ENCODE data around the gene RAD54L.
"Not testable (repeated sequence)": the region's sequence is repeated elsewhere in the genome, so short reads cannot be mapped to it uniquely, and the experiment has no call there.

RAD54L gene

GRCh38 chr1:46247436-46248121, at the start of gene RAD54L:
Gene RAD54L, plus strand, starts transcription at chr1:46247763. Its CDS starts 643 bp downstream, at chr1:46248406.
- peak; percentile 96 to 99 (median 98) for DNase-seq

DNA sequence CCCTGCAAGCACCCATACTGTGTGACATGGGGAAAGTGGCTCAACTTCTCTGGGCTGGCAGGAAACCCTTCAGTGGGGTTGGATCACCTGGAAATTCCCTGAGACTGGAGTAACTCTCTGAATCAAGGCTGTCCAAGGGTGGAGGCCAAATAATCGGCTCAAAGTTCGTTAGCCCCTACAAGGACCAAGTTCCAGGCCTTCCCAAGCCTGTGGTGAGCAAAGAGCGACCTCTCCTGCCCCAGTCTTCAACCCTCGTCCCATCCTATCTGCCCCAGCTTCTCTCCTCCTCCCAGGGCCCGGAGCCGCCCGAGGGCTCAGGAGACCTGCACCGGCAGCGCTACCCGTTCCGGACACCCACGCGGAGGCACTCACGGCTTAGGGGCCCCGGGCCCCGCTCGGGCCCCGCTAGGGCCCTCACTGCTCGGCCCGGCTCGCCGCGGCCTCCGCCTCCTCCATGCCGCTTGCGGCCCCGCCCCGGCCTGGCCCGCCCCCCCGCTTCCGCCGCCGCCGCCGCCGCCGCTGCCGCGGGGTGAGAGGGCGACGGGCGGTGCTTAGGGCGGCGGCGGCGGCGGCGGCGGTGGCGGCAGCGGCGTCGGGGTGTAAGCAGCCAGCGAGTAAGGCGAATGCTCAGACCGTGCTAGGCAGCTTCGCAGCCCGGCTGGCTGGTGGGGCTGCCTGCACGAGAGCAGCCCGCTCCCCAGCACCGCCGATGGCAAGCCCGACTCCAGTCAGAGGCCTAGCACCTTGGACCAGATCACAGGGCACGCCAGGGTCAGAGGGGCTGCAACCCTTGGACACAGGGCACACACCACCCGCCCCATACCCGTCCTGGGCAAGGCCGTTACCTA, 49.4 kb upstream of the RAD54L start, which contains the start of gene POMGNT1:
TSS of gene POMGNT1 (minus strand) at position 471 of the 848 bp plus-strand sequence. CDS start 613 bp downstream, outside the sequence.
- peak; percentile 65 to 81 (median 77) for DNase-seq

DNA sequence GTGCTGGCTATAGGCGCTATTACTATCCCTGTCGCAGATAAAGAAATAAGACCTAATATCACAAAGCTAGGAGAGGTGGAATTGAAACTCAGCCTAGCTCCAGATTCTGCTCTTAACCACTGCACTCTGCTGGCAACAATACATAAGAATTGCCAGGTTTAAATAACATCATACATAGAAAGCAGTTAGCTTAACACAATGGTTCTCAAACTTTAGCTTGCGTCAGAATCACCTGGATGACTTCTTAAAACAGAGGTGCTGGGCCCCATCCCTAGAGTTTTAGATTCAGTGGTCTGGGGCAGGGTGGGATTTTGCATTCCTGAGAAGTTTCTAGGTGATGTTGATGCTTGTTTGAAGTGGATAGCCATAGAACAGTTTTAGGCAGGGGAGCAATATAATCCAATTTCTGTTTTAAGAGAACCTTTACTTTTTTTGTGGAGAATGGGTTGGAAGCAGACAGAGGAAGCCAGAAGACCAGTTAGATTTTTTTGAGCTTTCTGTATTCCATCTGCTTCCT, 48.3 kb upstream of the RAD54L start:
- DNase-seq: no peak

DNA sequence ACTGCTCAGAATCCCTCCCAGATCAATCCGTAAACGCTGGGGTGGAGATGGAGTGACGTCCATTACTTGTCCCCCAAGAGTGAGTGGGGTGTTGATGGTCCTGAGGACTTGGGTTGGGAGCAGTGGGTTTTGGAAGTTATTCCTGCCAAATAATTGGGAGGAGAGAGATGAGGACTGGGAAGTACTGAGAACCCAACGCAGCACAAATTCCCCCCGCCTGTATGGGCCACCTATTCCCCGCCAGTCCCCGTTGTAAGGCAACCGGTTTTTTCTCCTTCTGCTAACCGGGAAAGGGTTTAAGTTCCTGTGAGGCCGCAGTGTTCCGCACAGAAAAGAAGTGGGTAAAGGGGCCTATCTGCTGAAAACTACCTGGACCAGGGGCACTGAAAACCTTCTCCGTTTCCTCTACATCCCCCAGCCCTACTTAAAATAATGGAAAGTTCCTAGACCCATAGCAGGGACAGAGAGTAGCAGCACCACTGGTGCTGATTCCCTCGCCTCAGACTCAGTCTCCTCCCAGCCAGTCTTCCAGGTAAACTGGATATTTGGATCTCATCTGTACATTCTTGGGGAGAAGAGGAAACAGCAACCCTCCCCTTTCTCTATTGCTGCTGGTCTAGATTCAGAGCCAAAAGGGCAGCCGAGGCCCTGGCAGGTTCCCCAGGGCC, 43.7 kb upstream of the RAD54L start:
- no peak for DNase-seq

DNA sequence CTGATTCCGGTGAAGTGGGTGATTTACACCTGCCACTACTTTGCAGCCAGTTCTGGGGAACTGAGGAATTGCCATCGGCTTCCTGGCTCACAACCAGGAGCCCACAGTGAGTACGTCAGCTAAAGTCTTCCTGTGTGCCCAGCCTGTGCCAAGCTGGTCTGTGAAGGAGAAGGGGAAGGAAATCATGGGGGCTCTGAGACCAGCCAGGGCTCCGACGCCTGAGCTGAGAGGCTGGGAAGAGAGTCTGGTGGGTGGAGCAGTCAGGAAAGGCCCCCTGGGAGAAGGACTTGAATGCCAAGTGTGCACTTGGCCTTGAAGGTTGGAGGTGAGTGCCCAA, 43.2 kb upstream of the RAD54L start:
- peak in 1 of 3 experiments; percentile 47 for DNase-seq

GRCh38 chr1:46205141-46205540, 42.4 kb upstream of the RAD54L start:
- no peak for DNase-seq

GRCh38 chr1:46205791-46206190, 41.8 kb upstream of the RAD54L start:
- DNase-seq: no peak

DNA sequence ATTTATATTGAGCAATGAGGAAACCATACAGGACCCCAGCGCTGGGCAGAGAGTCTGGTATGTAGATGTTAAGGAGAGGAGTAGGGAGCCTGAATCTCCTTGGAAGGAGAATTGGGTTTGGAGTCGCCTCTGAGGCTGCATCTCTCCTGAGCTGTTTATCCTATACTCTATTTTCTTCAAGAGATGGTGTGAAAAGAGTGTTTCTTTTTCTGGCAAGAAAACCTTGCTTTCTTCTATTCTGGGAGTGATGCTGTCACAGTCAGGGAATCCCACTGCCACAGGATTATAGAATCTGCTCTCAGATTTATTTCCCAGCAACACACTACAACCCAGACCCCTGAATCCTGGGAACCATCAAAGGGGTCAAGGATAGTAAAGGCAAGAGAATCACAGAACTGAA, 41.2 kb upstream of the RAD54L start:
- no peak for DNase-seq

GRCh38 chr1:46210561-46210960, 37.0 kb upstream of the RAD54L start:
- DNase-seq: no peak

DNA sequence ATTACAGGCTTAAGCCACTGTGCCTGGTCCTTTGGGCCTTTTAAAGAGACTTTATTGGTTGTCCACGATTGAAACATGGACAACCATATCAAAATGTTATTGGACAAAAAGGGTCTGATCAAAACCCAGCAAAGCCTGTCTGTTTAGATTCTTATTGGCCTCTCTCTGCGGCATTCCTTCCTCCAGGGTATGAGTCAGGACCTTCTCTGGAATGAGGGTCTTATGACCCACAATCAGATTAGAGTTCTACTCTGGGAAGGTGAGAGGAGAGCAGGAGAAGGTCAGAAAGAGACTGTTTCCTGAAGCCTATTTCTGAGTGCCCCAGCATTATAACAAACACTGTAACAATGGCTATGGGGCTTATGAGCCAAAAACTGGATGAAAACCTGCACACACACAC, 36.5 kb upstream of the RAD54L start:
- DNase-seq: no peak

DNA sequence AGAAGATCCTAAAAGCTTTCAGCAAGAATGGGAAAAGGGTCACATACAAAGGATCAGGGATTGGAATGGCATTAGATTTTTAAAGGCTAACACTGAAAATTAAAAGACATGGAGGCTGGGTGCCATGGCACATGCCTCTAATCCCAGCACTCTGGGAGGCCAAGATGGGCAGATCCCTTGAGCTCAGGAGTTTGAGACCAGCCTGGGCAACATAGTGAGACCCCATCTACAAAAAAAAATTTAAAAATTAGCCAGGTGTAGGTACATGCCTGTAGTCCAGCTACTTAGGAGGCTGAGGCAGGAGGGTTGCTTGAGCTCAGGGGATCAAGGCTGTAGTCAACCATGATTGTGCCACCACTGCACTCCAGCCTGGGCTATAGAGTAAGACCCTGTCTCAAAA, 32.1 kb upstream of the RAD54L start:
- no peak for DNase-seq

DNA sequence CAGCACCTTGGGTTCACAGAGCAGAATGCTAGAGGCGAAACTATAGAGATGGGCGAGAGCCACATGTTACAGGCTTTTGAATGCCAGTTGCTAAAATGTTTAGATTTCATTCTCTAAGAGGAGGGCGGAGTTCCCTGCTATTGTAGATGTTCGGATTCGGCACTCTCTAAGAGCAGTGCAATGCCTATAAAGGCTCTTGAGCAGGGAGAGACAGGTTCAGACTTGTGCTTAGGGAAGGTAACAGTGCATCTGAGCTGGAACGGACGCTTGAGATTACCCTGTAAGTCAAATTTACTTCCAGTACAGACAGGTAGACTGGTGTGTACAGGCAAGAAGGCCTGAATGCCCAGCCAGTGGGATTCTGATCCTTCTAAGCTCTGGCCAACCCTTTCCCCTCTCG, 29.1 kb upstream of the RAD54L start:
- peak; percentile 54 to 98 (median 78) for DNase-seq

DNA sequence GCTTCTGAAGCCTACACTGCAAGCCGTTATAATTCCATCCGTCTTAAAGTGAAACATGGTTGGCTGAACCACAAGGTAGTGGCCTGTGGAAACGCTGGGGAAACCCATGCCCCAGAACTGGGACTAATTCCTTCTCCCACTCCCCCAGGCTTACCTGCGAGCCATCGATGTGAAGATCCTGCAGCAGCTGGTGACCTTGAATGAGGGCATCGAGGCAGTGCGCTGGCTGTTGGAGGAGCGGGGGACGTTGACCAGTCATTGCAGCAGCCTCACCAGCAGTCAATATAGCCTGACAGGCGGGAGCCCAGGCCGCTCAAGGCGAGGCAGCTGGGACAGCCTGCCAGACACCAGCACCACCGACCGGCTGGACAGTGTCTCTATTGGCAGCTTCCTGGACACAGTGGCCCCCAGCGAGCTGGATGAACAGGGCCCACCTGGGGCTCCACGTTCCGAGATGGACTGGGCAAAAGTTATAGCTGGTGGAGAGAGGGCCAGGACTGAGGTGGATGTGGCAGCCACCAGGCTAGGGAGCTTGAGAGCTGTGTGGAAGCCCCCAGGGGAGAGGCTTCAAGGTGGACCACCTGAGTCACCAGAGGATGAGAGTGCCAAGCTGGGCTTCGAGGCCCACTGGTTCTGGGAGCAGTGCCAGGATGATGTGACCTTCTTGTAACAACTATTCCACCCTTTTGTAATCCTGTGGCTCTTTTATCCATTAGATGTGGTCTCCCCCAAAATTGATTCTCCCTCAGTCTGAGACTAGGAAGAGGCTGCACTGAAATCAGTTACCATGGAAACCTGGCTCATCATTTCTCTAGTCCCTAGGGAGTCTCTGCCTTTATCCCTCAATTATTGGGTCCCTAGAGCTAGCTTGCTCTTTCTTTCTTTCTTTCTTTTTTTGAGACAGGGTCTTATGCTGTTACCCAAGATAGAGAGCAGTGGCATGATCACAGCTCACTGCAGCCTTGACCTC, 27.7 kb upstream of the RAD54L start:
- DNase-seq: no peak

DNA sequence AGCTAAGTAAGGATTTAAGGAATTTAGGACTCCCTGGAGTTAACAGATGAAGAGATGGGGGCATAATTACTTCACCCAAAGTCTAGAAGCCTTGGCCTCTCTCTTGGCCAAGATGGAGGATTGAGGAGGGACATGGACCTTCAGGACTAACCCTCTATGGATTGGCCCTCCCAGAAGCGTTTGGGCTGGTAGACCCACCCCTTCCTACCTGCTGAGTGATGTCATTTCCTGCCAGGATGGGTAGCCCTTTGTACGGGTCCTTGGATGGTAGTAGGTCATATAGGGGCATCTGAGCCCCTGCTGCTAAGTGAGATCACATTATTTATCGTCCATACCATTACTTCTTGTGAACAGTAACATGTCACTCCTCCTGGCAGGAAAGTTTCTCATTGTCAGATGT, 26.8 kb upstream of the RAD54L start:
- DNase-seq: no peak

DNA sequence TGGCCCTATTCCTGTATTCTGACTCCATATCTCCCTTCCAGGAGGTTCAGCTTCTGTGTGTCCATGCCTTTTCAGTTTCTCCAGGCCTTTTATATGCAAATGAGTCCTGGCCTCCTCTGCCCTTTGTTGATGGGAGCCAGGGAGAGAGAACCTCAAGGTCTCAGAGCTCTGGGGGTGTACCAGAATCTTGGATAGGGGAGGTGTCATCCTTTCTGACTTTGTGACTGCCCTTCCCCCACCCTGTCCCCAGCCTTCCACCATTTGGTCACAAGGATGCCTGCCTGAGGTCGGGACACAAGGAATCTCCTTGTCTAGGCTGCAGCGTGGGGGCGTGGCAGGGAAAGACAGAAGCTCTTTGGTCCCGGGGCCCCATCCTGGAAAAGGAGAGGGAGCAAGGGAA, 25.8 kb upstream of the RAD54L start:
- no peak for DNase-seq

DNA sequence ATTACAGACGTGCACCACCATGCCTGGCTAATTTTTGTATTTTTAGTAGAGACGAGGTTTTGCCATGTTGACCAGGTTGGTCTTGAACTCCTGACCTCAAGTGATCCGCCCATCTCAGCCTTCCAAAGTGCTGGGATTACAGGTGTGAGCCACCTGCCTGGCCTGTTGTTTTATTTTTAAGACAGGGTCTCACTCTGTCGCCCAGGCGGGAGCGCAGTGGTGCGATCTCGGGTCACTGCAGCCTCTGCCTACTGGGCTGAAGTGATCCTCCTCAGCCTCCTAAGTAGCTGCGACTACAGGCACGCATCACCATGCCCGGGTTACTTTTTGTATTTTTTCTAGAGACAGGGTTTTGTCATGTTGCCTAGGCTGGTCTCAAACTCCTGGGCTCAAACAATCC, 24.5 kb upstream of the RAD54L start:
- DNase-seq: not testable (repeated sequence)

GRCh38 chr1:46223472-46223943, 24.1 kb upstream of the RAD54L start:
- peak; percentile 72 to 90 (median 85) for DNase-seq

- DNase-seq: no peak
These were observed 22.6 kb upstream of the RAD54L start for GRCh38 chr1:46224966-46225365.

DNA sequence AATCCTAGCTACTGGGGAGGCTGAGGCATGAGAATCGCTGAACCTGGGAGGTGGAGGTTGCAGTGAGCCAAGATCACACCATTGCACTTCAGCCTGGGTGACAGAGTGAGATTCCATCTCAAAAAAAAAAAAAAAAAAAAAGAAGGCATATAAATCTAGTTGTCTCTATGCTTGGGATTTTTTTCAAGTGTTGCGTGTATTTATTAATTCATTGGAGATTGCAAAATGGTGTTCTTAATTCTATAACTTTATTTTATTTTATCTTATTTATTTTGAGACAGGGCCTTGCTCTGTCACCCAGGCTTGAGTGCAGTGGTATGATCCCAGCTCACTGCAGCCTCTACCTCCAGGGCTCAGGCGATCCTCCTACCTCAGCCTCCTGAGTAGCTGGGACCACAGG, 16.3 kb upstream of the RAD54L start:
- not testable (repeated sequence) for DNase-seq

- DNase-seq: no peak
These were observed 10.7 kb upstream of the RAD54L start for GRCh38 chr1:46236882-46237281.

GRCh38 chr1:46238865-46239264, 8.7 kb upstream of the RAD54L start:
- DNase-seq: not testable (repeated sequence)

DNA sequence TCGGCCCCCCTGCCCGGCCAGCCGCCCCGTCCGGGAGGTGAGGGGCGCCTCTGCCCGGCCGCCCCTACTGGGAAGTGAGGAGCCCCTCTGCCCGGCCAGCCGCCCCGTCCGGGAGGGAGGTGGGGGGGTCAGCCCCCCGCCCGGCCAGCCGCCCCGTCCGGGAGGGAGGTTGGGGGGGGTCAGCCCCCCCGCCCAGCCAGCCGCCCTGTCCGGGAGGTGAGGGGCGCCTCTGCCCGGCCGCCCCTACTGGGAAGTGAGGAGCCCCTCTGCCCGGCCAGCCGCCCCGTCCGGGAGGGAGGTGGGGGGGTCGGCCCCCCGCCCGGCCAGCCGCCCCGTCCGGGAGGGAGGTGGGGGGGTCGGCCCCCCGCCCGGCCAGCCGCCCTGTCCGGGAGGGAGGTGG, 5.8 kb upstream of the RAD54L start:
- DNase-seq: not testable (repeated sequence)
